Gastroesophageal sphincter (tissue), 3 donors: ENCODE data around the gene RANBP17.

Experiments used
- CTCF ChIP-seq, 4 experiments: fragments of 200-600 bp in 2 of 4; fragments of 450-650 bp in 2 of 4; sonication (generic) in 1 of 4; IDR thresholded peaks; one replicate each; pipeline ENCODE4 v1.5.1; 2017 to 2019; ENCODE audit warnings: antibody characterized with exemption in 4 of 4, mild to moderate bottlenecking in 2 of 4, moderate library complexity in 2 of 4
- EP300 ChIP-seq: sonication (generic); formaldehyde crosslinking; IDR thresholded peaks from one replicate; pipeline ENCODE4 v1.6.1; 2017; ENCODE audit warnings: antibody characterized with exemption, mild to moderate bottlenecking
- POLR2AphosphoS5 ChIP-seq: sonication (generic); formaldehyde crosslinking; IDR thresholded peaks from one replicate; pipeline ENCODE4 v1.6.1; 2017; ENCODE audit warnings: antibody characterized with exemption

GRCh38 chr5:171310819-171311321, 449.1 kb downstream of the RANBP17 start:
- TF ChIP-seq POLR2AphosphoS5 (no peak), CTCF (IDR thresholded peaks at IDR 0.05) (no peak), EP300 (no peak)
